Ishikawa (cell line): ENCODE data around the gene ATF3.

Source experiments
- CEBPB ChIP-seq: IDR thresholded peaks from 2 replicates; pipeline ENCODE4 v1.6.1; 2012
- CREB1 ChIP-seq: IDR thresholded peaks from 2 replicates; pipeline ENCODE4 v1.6.1; 2012; ENCODE audit warnings: low read depth
- EGR1 ChIP-seq: IDR thresholded peaks from 2 replicates; pipeline ENCODE4 v1.6.1; 2012
- EP300 ChIP-seq: IDR thresholded peaks from 2 replicates; pipeline ENCODE4 v1.6.1; 2012; ENCODE audit warnings: borderline replicate concordance
- FOXM1 ChIP-seq: IDR thresholded peaks from 2 replicates; pipeline ENCODE4 v1.6.1; 2012; ENCODE audit warnings: low read depth, borderline replicate concordance
- RAD21 ChIP-seq: IDR thresholded peaks from 2 replicates; pipeline ENCODE4 v1.6.1; 2012; ENCODE audit warnings: low read depth
- REST ChIP-seq: IDR thresholded peaks from 2 replicates; pipeline ENCODE4 v1.6.1; 2012; ENCODE audit warnings: low read depth, mild to moderate bottlenecking
- TAF1 ChIP-seq: IDR thresholded peaks from 2 replicates; pipeline ENCODE4 v1.6.1; 2012; ENCODE audit warnings: low read depth, mild to moderate bottlenecking
- TCF12 ChIP-seq: IDR thresholded peaks from 2 replicates; pipeline ENCODE4 v1.6.1; 2012; ENCODE audit warnings: low read depth

- TF ChIP-seq REST (no peak), TAF1 (no peak), CEBPB (no peak), EGR1 (no peak), EP300 (no peak), FOXM1 (no peak), CREB1 (no peak), TCF12 (no peak), RAD21 (no peak)
These were observed 27.5 kb upstream of the ATF3 start for GRCh38 chr1:212581034-212581433.
